ENCODE measurements around the gene AP2M1.
"Not testable (repeated sequence)": the region's sequence is repeated elsewhere in the genome, so short reads cannot be mapped to it uniquely, and the experiment has no call there.

The AP2M1 gene

GRCh38 chr3:184156522-184156955 lies 18.1 kb upstream of the AP2M1 start:
- in situ Hi-C loops (cut with MboI; ENCODE audit: low sequenced_read_pairs) = no loop called here

GRCh38 chr3:184157206-184157605 lies 17.4 kb upstream of the AP2M1 start:
- in situ Hi-C loops (cut with MboI; ENCODE audit: low sequenced_read_pairs) = no loop called here

- in situ Hi-C loops (cut with MboI; ENCODE audit: low sequenced_read_pairs) = no loop called here
Observed at GRCh38 chr3:184158404-184158803, 16.3 kb upstream of the AP2M1 start.

- in situ Hi-C loops (cut with MboI; ENCODE audit: low sequenced_read_pairs) = no loop called here
Observed at GRCh38 chr3:184160456-184160855, 14.2 kb upstream of the AP2M1 start.

GRCh38 chr3:184162571-184163070 lies 12.0 kb upstream of the AP2M1 start:
- in situ Hi-C loops (cut with MboI; ENCODE audit: low sequenced_read_pairs) = not testable (repeated sequence)

GRCh38 chr3:184164648-184165330 lies 9.9 kb upstream of the AP2M1 start:
- in situ Hi-C loops (cut with MboI; ENCODE audit: low sequenced_read_pairs) = no loop called here

- in situ Hi-C loops (cut with MboI; ENCODE audit: low sequenced_read_pairs) = no loop called here
Observed at GRCh38 chr3:184165543-184165942, 9.1 kb upstream of the AP2M1 start.

GRCh38 chr3:184166671-184167070 lies 8.0 kb upstream of the AP2M1 start:
- in situ Hi-C loops (cut with MboI; ENCODE audit: low sequenced_read_pairs) = no loop called here

- in situ Hi-C loops (cut with MboI; ENCODE audit: low sequenced_read_pairs) = no loop called here
Observed at GRCh38 chr3:184167786-184168185, 6.9 kb upstream of the AP2M1 start.

- in situ Hi-C loops (cut with MboI; ENCODE audit: low sequenced_read_pairs) = no loop called here
Observed at GRCh38 chr3:184168363-184169120, 6.1 kb upstream of the AP2M1 start.

- in situ Hi-C loops (cut with MboI; ENCODE audit: low sequenced_read_pairs) = no loop called here
Observed at GRCh38 chr3:184169896-184170875, 4.5 kb upstream of the AP2M1 start.

GRCh38 chr3:184171562-184171961 lies 3.1 kb upstream of the AP2M1 start:
- in situ Hi-C loops (cut with MboI; ENCODE audit: low sequenced_read_pairs) = no loop called here

- in situ Hi-C loops (cut with MboI; ENCODE audit: low sequenced_read_pairs) = no loop called here
Observed at GRCh38 chr3:184172681-184173373, 1.8 kb upstream of the AP2M1 start.

- in situ Hi-C loops (cut with MboI; ENCODE audit: low sequenced_read_pairs) = no loop called here
Observed at GRCh38 chr3:184173374-184173722, 1.3 kb upstream of the AP2M1 start.

- in situ Hi-C loops (cut with MboI; ENCODE audit: low sequenced_read_pairs) = no loop called here
Observed at GRCh38 chr3:184174284-184174645, 390 bp upstream of the AP2M1 start.

- in situ Hi-C loops (cut with MboI; ENCODE audit: low sequenced_read_pairs) = no loop called here
Observed at GRCh38 chr3:184175506-184175905, 851 bp downstream of the AP2M1 start.

GRCh38 chr3:184175981-184176376 lies 1.3 kb downstream of the AP2M1 start:
- in situ Hi-C loops (cut with MboI; ENCODE audit: low sequenced_read_pairs) = no loop called here

- in situ Hi-C loops (cut with MboI; ENCODE audit: low sequenced_read_pairs) = no loop called here
Observed at GRCh38 chr3:184176377-184177330, 2.0 kb downstream of the AP2M1 start.

- in situ Hi-C loops (cut with MboI; ENCODE audit: low sequenced_read_pairs) = no loop called here
Observed at GRCh38 chr3:184177331-184177731, 2.7 kb downstream of the AP2M1 start.

Measured in HL-60/S4 (cell line).